ENCODE measurements around the gene ATG13.
"Not testable (repeated sequence)": the region's sequence is repeated elsewhere in the genome, so short reads cannot be mapped to it uniquely, and the experiment has no call there.

The ATG13 gene

DNA sequence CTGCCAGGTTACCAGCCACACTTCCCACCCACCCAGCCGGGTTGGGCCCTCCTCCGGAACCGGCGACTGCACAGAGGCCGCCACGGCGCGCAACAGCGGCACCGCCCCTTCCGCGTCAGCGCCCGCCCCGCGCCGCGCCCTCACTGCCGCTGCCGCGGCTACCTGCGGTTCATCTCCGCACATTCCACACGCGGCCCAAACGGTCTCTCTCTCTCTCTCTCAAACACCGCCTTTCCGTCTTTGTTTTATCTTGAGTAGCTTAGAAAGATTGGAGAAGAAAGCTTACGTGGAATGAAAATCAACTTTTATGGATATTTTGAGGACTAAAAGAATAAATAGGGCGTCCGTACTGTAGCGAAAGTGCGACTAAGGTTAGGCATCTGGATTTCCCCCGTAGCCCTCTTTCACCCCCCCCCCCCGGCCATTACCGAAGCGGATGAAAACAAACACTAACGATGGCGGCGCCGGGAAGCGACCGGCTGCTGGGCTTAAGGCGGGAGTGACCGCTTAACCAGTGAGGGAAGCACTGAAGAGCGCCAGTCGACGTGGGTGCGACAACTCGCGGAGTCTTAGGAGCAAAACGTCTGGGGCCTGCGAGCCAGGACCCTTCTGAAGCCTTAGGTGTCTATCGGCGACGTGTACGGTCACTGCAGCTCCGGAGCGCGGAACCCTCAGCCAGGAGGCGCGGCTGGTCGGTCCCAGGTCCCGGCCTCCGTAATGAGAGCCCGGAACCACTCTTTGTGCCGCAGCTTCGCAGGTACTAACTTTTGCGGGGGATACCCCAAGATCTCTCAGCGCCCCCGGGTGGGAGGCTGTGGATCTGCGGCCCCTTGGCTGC, at the start of gene ATG13, which contains the start of gene HARBI1:
Gene ATG13 (plus strand): TSS at position 420 of the 838 bp plus-strand sequence. CDS start 26,739 bp downstream, outside the sequence.
Gene HARBI1 (minus strand): TSS at position 94 of the 838 bp plus-strand sequence. CDS start 990 bp downstream, outside the sequence.
- DNase-seq: peak; percentile 76 to 91

DNA sequence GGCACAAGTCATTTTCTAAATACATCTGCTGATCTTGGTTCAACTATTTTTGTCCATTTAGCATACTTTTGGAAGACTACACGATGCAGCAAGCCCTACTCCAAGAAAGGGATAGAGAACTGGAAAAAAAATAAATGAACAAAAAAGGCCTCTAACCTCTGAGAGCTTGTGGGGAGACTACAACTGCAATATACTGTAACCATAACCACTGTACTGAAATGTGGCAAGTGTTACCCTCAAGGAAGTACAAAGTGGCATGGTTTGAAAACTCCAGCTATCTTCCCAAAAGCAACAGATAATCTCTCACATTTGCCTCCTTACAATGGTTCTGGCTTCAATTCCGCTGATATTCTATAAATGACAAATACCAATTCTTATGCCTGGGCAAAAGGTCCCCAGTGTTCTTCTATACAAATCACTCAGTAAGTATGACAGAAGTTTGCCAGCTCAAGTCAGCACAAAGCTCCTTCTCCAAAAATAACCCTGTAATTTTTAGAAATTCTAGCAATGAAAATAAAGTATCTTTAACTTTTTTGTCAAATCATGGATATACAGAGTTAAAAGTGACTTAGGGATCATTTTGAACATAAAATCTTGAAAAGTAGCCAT, 46.5 kb upstream of the ATG13 start:
- no peak for DNase-seq

GRCh38 chr11:46574656-46575055, 42.7 kb upstream of the ATG13 start:
- DNase-seq: no peak

DNA sequence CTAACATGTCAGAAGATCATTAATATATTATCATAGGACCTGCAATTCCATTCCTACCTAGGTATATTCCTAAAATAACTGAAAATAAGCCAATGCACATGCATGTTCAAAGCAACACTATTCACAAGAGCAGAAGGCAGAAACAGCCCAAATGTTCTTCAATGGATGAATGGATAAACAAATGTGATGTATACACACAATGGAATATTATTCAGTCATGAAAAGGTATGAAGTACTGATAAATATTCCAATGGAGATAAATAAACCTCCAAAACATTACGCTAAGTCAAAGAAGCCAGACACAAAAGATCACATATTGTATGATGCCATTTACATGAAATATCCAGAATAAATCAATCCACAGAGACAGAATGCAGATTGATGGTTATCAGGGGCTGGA, 40.3 kb upstream of the ATG13 start:
- no peak for DNase-seq

GRCh38 chr11:46582588-46582987, 34.8 kb upstream of the ATG13 start:
- DNase-seq: no peak

DNA sequence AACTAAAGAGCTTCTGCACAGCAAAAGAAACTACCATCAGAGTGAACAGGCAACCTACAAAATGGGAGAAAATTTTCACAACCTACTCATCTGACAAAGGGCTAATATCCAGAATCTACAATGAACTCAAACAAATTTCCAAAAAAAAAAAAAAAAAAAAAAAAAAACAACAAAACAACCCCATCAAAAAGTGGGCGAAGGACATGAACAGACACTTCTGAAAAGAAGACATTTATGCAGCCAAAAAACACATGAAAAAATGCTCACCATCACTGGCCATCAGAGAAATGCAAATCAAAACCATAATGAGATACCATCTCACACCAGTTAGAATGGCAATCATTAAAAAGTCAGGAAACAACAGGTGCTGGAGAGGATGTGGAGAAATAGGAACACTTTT, 33.8 kb upstream of the ATG13 start:
- not testable (repeated sequence) for DNase-seq

DNA sequence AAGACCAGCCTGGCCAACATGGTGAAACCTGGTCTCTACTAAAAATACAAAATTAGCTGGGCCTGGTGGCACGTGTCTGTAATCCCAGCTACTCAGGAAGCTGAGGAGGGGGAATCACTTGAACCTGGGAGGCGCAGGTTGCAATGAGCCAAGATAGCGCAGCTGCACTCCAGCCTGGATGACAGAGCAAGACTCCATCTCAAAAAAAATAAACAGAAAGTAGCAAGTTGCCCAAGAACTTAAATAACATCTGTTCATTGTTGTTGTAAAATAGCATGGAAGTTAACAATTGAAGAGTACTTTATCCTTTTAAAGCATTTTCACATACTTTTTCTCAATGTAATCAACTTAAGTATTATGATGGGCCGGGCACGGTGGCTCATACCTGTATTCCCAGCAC, 29.2 kb upstream of the ATG13 start:
- DNase-seq: no peak

- no peak for DNase-seq
Measured at GRCh38 chr11:46588915-46589314, 28.4 kb upstream of the ATG13 start.

- DNase-seq: no peak
Measured at GRCh38 chr11:46590740-46591605, 26.4 kb upstream of the ATG13 start.

- DNase-seq: peak; percentile 86 to 89
Measured at GRCh38 chr11:46593550-46594373, 23.6 kb upstream of the ATG13 start, which contains the start of gene AMBRA1. Gene AMBRA1 (minus strand): TSS chr11:46594023. CDS start chr11:46548380, 45,643 bp downstream.

DNA sequence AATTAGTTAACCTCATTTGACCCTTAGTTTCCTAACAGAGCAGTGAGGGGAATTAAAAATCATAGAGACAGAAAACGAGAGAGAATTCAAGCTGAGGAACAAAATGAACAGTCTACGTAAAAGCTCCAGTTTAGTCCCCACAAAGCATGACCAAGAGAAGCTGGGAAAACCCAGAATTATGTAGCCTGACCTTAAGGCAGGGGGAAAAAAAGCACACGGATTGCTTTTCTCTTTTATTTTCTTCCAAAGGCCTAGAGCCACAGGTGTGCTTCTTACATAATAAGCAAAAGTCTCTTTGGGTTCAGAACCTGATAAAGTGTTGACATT, 23.0 kb upstream of the ATG13 start:
- DNase-seq: no peak

DNA sequence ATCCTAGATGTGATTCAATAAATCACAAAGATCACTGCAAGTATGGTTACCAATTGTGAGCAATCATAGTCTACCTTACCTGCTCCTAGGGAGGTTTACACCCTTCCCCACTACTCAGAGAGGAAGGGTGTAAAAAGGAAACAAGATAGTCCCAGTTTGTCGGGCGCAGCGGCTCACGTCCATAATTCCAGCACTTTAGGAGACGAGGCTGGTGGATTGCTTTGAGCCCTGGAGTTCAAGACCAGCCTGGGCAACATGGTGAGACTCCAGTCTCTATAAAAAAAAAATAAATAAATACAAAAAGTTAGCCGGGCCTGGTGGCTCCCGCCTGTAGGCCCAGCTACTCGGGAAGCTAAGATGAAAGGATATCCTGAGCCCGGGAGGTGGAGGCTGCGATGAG, 22.6 kb upstream of the ATG13 start:
- no peak for DNase-seq

DNA sequence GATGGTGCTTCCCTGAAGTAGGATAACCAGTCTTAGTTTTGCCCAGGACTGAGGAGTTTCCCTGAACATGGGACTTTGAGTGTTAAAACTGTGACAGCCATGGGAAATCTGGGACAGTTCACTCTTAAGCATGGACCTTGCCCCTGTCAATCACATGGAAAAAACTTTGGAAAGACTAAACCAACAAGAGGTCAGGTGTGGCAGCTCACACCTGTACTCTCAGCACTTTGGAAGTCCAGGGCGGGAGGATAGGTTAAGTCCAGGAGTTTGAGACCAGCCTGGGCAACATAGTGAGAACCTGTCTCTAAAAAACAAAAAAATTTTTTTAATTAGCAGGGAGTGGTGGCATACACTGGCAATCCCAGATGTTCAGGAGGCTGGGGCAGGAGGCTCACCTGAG, 20.2 kb upstream of the ATG13 start:
- DNase-seq: no peak

DNA sequence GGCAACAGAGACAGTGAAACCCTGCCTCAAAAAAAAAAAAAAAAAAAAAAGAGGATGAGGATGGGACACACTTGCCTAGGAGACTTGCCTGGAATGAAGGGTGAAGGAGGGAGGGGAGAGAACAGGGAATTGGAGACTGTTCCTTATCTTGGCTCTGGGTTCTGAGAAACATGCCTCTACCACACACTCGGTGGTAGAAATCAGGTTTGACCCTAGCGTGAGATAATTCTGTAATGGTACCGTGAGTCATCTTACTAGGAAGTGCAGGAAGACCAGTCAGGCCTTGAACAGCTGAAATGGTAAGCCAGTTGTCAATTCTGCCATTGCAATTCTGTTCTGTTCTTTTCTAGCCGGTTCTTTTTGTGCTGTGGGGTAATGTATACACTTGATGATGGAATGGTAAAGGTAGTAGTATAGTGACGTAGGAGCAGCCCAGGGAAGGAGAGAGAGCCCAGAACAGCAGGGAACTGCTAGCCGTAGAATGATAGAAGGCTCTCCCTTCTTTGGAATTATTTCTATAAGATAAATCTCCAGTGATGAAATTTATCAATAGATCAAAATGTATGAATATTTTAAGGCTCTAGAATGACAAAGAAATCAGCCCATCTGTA, 19.6 kb upstream of the ATG13 start:
- DNase-seq: no peak

DNA sequence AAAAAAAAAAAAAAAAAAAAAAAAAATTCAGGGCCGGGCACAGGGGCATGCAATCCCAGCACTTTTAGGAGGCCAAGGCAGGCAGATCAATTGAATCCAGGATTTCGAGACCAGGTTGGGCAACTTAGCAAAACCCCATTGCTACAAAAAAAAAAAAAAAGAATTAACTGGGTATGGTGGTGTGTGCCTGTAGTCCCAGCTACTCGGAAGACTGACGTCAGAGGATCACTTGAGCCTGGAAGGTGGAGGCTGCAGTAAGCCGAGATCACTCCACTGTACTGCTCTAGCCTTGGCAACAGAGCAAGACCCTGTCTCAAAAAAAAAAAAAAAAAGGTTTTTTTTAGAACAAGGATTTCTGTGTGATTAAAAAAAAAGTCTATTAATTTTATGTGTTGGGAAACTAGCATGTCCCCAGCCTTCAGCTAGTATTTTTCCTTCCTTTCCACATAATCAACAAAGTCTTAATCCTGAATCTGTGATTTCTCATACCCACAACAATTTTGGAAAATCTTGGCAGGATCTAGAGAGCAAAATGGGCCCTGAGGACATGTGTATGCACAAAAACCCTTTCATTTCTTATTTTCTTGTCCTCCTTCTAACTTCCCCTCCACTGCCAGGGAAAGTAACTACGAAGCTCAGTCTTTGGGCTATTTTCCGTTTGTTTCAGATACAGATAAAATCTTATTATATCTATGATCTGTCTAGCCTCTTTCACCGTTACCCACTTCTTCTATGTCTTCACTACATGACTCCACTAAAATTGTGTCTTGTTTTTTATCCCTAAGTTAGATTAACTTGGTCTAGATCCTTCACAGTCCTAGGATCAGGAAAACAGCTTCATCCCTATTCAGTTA, 17.8 kb upstream of the ATG13 start:
- DNase-seq: peak in 1 of 2 experiments; percentile 23

- DNase-seq: peak in 1 of 2 experiments; percentile 57
Measured at GRCh38 chr11:46600194-46600960, 17.0 kb upstream of the ATG13 start.

GRCh38 chr11:46601129-46601528, 16.2 kb upstream of the ATG13 start:
- peak in 1 of 2 experiments; percentile 43 for DNase-seq

DNA sequence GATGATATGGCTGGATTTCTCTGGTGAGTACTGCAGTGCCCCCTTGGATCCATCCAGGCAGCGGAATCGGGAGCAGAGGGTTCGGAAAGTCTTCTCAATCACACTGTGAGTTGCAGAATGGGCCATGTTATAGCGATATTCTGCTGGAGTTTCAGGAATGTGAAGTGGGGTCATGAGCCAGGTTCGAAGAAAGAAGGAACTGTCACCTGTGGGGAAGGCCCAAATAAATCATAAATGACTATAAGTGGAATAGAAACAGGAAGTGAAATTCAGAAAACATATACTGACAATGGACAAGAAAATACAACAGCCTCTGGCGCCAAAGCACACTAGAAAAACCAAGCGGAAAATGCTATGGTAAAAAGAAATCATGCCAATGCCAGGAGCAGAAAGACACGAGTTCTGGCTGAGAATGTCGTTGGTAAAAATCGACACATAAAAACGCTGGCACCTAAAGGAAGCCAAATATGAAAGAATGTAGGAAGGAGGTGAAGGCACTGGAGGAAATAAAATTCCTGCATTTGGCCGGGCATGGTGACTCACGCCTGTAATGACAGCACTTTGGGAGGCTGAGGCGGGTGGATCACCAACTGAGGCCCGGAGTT, 13.5 kb upstream of the ATG13 start:
- no peak for DNase-seq

- DNase-seq: no peak
Measured at GRCh38 chr11:46604796-46605195, 12.6 kb upstream of the ATG13 start.

DNA sequence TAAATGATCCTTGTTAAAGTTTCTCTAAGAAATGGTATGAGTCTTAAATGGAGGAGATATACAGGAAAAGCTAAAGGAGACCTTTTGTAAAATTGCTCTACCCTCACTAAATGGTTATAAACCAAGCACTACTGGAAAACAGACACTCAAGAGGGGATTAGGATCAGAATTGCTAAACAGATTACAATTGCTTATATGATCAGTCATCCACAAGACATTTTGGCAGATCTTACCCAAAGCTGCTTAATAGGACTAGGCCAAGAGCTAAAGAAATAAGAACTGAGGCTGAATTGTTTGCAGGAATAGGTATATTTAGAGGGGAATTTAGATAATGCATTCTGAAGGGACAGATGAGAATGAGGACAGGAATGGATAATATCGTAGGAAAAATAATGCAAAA, 9.8 kb upstream of the ATG13 start:
- DNase-seq: peak in 1 of 2 experiments; percentile 24

Measured in NCI-H446 (cell line).